NCI-H146 treated with DMSO at 0.1 percent for 48 hours (cell line): ENCODE results near the gene FYCO1.

Experiments
- DNase-seq: peaks from one replicate; lab custom pipeline; 2025; ENCODE audit not compliant: unreplicated experiment; lab: John Stamatoyannopoulos, UW

Gene FYCO1

DNA sequence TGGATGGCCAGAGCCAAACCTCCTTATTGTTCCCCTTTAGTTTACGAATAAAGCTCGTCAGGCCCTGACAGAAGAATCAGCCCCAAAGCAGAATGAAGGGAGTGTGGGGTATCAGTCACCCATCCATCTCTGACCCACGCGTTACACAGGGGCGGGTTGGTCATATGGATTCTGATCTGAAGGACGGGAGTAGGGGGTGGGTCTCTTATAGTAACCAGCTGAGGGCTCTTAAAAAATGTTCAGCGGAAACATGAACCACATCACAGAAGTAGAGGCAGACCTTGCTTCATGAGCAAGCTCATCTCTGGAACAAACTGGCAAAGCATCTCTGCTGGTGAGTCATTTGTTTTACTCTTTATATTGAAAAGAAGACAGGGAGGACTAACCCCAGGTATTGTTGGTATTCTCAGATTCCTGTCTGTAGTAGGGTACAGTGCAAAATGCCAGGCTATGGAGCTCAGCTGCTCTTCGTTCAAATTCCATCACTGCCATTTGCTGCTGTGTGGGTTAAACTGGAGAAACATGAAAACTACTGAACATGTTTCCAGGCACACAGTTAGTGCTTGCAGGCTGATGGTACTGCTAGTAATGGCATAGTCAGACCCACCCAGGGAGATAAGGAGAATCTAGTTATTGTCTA, 52.3 kb downstream of the FYCO1 start, which contains the start of gene CXCR6:
TSS of gene CXCR6 (plus strand) at position 258 of the 640 bp plus-strand sequence. CDS start 3,018 bp downstream, outside the sequence.
- no peak for DNase-seq

DNA sequence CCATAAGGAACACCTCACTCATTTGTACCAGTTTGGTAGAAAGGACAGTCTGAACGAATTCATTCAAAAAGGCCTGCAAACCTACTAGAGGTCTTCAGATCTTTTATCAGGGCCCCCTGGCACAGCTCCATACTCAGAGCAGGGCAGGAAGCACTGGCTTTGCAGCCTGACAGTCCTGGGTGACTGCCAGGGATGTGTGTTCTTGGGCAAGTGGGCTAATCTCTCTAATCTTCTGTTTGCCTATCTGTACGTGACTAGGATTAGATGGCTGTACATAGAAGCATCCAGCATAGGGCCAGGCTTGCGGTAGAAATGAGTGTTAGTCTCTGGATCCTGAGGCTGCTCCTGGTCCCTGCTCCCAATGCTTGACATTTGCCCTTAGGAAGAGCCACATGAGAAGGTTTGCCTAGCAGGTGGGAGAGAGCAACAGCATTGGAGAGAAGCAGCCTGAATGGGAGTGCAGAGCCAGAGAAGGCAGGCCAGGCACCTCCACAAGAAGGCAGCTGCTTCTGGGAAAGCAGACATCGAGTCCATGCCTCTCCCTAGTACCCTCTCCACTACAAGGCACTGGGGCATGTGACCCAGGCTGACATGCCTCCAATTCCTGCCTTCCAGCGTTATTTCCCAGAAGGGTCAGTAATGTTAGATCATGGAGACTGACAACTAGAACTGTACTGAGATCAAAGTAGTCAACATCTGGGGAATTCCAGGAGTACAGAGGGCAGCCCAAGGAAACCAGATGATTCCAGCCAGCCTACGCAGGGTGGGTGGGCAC, 53.4 kb downstream of the FYCO1 start:
- DNase-seq, result no peak

DNA sequence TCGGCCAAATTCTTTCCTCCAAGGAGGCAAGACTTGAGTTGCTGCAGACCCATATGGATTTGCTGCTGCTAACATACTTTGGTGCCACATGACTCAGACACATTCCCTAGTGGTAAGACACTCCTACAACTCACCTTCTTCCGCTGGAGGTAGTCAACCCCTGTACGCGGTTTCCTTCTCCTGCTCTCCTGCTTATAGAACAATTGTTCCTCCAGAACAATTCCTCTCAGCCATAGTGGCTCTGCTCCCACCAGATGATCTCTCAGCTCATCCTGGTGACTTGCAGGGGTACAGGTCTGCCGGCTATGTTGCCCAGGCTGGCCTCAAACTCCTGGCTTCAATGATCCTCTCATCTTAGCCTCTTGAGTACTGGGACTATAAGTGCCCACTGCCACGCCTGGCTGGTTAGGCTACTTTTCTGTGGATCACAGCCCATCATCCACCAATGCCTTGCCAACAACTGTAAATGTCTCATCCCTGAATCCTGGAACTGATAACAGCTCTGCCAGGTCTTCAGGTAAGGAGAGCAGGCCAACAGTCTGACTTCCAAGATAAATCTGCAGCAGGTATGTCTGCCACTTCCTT, 54.8 kb downstream of the FYCO1 start:
- DNase-seq, result no peak

DNA sequence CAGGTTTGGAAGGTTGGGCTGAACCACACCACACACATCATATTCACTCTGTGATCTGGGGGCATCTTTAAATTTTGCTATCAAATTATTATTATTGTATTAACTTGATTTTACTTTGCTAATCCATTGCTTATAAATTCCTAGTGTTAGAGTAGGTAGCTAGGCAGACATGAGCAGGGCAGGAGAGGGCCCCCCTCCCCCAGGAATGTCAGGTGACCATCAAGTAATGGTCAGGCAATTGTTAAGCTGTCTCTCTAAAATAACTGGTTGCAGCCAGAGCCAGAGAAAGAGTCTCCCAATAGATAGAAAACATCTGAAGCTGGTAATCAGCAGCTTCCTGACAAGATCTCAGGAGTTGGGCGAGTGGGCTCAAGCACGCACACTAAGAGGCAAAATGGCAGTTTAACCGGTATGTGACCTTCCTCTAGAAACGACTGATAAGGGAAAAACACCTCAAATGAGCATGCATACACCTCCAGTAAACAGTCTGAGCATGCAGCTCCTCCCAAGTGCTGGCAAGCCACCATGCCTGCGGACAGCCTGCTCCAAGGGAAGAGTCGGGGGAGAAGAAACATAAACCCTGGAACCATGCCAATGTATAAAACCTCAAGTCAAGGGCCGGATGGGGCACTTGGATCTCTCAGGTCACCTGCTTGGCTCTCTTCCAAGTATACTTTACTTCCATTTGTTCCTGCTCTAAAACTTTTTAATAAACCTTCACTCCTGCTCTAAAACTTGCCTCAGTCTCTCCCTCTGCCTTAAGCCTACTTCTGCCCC, 55.4 kb downstream of the FYCO1 start:
- no peak for DNase-seq

DNA sequence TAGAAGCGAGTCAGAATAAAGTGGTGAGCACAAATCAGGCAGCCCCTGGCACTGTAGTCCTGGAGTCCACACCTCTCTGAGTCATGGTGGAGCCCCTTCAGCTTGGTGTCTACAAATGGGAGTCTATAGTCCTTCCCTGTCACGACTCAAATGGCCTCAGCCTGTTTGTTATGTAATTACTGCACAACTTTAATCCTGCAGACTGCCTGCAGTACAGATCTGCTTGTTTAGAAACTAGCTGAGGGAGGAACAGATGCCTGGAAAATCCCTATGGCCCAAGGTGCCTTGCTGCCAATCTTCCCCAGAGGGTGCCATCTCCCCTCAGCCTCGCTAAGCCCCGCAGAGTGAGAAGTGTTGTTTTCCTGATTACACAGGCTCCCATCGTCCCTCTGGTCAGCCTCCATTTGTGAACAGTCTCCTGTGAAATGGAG, 56.3 kb downstream of the FYCO1 start:
- no peak for DNase-seq

DNA sequence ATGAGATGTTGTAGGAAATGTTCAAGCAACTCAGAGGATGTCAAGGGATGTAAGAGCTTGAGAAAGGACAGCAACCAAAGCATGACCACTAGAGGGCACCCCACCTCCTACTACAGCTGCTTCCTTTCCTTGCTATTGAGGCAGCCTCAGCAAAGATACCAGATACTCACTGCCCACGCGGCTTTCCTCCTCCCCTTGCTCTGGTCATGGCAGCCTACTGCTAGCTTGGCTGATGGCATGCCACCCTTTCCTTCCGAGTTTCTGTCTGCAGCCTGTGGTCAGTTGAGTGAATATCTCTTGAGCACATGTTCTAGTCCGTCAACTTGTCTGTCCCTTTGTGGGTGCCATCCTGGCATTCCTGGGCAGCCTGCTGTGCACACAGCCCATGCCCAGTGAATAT, 56.8 kb downstream of the FYCO1 start:
- DNase-seq, result peak; percentile 35

DNA sequence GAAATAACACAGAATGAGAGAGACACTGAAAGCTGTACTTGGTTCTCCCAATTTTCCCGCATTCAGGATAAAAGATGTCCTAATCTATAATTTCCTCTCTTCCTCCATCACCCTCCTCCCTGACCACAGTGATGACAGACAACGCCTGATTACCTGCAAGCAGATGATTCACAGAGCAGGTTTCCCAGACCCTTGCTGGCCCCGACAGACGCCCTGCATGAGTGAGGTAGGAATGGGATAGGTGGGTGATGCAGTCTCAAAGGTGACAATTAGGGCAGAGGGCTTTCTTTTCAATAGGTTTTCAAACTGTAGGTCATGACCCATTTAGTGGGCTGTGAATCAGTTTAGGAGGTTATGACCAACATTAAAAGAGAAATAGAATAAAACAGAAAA, 57.6 kb downstream of the FYCO1 start:
- DNase-seq, result no peak

DNA sequence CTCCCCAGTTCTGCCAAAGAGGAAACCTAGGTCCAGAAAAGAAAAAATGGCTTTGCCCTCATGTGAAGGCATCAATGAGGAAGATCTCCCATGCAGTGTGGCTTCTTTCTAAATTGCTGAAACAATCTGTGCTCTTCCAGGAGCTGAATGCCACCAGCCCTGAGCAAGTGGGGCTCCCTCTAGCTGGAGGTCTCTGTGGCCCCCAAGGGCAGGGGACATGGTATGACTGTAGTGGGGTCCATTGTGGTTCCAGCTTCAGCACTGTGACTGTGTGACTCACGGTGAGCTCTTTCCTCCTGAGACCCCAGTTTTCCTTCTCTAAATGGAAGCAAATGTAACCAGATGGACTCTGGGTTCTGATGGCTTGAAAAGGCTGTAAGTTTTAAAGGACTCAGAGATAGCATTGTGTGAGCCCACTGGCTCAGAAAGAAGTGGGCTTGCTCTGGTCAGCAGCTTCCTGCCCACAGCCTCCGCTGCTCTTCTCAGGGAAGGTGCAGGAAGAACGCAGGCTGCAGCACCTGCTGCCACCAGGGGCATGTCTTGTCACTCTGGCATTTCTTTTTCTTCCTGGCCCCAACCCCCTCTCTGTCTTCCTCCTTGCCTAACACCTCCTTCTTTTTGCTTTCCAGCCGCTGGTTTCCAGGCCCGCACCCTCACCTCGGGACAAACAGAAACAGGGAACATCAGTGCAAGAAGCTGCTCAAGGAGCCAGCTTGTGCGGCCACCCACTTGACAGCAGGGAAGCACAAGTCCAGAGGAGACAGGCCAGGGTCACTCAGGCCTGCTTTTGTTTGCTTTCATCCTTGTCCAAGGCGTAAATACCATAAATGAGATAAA, 58.2 kb downstream of the FYCO1 start:
- no peak for DNase-seq

DNA sequence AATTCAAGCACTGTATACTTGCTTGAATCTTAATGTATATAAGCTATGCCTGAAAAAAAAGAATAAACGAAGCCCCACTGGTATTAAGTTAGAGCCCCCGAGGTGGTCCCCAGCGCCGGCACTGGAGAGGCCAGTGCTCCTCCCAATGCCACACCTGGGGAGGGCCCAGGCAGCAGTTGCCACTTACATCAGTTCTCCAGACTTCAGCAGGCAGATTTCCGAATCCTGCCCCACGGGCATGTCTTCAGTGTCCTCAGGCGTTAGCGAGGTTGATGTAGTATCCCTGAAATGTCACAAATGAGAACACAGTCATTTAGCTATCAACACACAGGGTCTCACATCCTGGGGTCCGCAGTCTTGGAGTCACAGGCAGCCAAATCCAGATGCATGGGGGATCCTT, 59.4 kb downstream of the FYCO1 start:
- DNase-seq, result no peak

DNA sequence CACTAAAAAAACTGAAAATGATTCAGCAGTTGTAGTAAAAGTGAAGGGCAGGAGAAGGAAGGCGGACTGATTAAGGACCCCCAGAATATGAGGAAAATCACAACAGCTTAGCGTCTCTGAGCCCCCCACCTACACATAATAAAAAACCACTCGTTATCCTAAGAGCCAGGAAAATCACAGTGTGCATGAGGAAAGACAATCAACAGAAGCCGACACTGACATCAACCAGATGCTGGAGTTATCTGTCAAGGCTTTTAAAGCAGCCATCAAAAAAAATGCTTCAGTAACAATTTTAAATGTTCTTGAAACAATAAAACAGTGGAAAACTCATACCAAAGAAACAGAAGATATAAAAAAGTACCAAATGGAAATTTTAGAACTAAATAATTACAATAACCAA, 62.0 kb downstream of the FYCO1 start:
- no peak for DNase-seq

DNA sequence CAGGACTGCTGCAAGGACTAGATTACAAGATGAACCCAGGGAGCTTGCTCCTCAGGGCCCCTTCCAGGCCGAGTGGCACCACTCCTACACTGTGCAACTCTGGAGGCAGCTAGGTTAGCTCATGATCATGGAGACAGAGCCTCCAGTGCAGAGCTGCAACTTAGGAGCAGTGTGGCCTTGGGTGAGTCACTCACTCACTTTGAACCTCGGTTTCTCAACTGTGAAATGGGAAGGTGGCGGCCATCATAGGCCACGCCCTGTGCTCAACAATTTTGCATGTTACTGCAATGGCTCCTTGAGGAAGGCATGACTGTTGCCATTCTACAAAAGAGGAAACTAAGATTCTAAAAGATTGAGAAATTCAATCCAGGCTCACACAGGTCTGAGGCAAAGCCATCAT, 63.5 kb downstream of the FYCO1 start:
- no peak for DNase-seq

DNA sequence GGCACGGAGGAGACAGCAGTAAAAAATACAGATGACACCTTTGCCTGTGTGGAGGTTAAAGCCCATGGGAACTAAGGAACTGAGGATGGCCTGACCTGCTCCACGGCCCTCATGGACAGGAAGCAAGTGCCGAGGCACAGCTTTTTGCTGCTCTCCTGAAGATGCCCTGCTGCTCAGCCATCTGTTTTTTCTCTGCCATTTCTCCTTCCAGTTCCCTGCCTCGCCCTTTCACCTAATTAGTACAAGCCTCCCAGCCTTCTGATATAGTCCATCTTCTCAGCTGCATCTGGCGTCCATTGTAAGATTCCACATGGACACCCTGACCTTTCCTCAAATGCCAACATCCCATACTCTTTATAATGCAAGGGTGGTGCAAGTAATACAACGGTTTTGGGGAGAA, 64.1 kb downstream of the FYCO1 start:
- DNase-seq, result no peak

DNA sequence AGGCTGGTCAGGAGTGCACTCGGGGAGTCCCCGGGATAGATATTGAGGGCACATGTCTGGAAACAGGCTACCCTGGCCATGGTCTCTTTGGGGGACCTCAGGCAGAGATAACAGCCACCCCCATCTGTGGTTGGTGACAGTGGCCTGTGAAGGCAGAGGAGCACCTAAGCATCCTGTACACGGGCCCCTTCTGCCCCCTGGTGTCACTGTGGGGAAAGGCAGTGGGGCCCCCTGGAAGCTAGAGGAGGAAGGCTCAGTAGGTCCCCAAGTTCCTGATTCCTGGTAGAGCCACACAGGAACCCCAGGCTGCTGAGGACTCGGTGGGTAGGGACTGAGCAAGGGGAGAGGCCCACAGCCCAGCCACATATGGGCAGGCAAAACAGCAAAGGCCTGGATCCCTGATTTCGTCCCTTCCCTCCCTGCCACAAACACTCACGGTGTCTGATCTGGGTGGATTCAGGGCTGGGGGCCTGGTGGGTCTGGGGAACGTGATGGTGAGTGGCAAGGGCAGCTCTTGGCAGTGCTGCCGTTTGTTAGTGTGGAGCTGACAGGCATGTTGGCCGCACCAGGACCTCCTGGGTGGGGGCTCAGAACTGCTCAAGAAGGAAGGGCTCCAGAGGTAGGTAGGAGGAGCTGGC, 66.5 kb downstream of the FYCO1 start:
- DNase-seq, result no peak

DNA sequence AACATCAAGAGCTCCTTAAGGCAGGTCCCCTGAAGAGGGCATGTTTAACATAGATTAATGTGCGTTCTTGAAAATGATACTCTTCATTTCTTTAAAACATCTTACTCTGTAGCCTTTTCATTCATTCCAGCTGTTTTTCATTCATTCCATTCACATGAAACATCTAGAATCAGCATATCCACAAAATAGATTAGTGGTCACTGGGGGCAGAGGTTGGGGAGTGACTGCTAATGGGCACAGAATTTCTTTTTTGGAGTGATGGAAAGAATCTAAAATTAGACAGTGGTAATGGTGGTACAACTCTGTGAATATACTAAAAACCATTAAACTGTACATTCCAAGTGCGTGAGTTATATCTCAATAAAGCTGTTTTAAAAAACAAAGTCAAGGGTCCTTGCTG, 67.7 kb downstream of the FYCO1 start:
- DNase-seq, result no peak

DNA sequence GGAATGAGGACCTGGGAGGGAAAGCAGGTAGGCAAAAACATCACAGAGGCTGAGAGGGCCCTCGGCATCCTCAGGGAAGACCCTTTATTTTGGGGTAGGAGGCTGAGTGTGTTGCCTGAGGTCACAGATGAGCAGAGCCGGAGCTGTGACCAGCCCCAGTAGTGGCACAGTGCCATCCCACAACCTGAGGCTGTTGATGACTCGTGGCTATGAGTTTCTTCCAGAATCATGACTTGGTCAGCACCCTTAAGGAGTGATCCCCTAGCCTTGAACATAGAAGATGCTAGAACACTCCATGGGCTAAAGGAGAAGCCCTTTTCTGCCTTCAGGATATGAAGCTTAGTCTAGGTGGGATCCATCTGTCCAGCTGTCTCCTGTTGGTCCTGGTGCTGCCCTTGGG, 71.9 kb downstream of the FYCO1 start:
- DNase-seq, result no peak

DNA sequence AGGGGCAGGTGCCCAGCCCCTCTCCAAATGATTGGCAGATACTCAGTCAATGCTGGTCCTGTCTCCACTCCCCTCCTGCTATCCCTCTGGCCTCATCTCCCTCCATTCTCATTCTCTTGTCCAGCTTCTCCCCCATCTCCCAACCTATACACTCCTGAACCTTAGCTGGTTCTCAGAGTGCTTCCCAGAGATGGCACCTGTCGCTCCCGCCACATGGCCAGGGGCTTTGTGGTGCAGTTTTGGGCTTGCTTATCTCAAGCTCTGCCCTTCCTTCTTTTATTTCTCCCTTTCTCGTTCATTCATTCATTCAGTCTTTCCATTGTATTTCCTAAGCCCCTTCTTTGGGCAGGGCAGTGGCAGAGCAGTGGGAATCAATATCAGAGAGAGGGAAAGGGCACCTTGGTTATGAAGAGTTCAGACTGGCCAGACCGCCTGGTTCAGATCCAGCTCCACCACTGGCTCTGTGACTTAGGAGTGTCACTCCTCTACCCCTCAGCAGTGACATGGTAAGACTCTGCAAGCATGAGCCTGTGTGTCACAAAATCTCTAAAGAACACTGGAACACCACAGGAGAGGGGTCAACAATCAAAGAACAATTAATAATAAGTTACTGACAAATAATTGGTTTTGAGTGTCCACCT, 72.6 kb downstream of the FYCO1 start:
- no peak for DNase-seq

DNA sequence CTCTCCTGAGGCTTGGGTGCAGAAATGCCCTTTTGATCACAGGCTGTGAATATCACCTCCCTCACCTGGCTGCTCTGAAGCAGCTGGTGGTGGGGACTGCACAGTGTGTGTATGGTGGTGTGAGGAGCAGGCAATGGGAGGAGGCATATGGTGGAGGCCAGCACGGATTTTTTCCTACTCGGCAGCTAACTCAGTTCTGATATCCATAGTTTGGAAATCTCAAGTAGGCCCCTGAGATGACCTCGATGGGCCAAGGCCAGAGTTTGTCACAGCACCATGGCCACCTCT, 73.6 kb downstream of the FYCO1 start:
- no peak for DNase-seq

DNA sequence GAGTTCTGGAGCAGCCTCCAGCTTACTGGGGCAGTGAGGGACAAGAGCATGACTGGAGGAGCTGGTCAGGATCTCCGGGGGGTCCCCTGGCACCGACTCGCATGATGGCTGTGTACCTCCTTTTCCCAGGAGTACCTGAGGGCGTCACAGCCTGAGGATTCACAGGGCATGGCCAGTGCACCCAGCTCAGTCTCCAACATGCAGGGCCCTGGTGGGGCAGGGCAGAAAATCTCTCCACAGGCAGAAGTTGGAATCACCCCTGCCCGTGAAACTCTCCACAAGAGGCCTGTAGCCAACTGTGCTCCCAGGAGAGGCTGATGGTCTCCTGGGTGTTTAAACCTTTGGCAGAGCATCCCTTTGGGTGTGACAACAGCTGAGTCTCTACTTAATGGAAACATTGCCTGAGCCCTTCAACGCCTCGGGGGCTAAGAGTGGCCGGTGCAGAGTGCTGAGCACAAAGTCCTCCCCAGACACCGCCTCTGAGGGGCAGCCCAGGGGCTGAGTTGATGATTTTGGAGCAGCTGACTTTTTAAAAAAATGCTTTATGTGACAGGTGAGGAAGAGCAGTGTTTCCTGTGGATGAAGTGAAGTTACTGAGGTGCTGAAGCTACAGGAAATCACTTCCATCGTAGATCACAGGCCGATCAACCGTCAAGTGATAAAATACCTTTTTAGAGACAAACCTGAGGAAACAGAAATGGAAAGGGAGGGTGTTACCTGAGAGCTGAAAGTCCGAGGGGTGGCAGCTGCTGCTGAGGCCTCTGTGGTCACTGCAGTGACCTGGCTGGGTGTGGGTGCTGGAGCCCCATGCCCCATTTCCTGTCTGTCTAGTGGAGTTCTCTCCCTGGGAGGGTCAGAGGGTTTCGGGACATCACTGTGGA, 74.2 kb downstream of the FYCO1 start:
- no peak for DNase-seq
